ENCODE results near the gene YY1.

Gene YY1

DNA sequence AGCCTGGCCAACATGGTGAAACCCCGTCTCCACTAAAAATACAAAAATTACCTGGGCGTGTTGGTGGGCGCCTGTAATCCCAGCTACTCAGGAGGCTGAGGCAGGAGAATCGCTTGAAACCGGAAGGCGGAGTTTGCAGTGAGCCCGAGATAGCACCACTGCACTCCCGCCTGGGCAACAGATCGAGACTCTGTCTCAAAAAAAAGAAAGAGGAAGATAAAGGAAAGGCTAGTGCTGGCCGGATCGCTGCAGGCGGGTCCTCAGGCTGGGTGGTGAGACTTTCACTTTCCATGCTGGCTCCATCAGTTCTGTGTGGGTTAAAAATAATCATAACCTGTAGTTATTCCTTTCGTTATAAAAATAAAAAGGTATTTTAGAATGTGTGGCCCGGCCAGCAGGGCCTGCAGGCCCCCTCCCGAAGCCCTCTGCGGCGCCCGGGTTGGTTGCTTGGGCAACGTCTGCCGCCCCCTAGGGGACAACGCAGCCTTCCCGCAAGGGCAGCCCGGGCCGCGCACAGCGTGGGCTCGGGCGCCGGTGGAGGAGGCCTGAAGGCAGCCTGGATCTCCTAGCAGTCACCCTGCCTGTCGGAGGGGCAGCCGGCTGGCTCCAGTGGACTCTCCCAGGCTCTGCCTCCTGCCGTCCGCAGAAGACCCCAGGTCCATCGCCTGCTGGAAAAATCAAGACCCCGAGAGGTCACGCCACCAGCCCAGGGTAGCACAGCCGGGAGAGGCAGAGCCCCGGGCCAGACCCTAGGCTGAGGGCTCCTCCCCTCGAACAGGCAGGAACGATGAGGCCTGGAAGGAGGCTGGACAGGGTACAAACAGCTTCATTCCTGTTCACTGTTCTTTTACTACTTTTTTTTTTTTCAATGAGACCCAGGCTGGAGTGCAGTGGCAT is 79.2 kb downstream of the YY1 start:
- DNase-seq, result peak; percentile 37 to 56

DNA sequence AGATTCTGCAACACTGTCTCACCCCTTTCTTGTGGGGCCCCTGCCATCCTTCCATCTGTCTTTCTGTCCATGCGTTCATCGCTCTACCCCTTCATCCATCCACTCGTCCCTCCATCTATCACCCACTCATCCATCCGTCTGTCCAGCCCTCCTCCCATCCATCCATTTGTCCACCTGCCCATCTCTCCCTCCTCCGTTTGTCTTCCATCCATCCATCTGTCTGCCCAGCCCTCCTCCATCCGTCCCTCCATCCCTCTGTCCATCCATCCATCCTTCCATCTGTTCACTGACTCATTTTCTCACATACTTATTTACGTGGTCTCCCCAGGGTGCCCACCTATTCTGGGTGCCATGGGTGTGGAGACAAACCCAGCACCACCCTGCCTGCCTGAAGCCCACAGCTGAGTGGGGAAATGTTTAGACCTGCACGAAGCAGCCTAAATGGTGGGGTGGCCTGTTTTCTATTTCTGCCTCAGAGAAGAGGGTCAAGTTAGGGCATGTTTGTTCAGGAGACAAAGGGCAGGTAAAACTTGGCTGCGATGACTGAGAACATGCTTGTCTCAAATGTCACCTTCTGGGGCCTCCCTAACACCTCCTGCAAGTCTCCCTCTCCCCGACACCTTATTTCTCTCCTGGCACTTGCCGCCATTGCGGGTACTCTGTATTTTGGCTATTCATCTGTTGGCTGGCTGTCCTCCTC is 81.4 kb downstream of the YY1 start:
- DNase-seq, result no peak

DNA sequence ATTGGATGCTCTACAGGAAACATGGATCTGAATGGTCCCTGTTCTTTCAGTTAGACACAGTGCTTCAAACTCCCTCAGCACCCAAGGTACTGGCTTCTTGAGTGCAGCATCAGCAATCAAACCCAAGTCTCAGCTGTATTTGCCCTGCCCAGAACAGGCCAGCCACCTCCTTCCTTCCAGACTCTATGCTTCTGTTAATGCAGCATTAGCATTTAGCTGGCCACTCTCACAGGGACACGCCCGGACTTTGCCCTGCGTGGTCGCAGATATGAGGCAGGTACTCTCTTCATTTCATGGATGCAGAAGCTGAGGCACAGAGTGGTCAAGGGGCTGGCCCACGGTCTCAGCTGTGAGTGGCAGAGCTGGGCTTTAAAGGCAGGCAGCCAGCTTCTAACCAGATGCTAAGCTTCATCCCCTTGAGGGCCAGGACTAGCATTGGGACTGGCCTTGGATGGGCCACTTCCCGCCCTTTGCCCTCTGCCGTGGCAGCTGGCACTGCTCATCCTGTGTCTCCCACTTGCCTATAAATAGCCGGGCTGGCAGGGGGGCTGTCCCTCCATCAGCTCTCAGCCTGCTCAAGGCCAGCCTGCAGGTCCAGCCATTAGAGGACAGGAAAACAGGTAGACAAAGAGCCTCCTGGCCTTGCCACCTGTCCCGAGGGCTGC is 82.7 kb downstream of the YY1 start:
- no peak for DNase-seq

DNA sequence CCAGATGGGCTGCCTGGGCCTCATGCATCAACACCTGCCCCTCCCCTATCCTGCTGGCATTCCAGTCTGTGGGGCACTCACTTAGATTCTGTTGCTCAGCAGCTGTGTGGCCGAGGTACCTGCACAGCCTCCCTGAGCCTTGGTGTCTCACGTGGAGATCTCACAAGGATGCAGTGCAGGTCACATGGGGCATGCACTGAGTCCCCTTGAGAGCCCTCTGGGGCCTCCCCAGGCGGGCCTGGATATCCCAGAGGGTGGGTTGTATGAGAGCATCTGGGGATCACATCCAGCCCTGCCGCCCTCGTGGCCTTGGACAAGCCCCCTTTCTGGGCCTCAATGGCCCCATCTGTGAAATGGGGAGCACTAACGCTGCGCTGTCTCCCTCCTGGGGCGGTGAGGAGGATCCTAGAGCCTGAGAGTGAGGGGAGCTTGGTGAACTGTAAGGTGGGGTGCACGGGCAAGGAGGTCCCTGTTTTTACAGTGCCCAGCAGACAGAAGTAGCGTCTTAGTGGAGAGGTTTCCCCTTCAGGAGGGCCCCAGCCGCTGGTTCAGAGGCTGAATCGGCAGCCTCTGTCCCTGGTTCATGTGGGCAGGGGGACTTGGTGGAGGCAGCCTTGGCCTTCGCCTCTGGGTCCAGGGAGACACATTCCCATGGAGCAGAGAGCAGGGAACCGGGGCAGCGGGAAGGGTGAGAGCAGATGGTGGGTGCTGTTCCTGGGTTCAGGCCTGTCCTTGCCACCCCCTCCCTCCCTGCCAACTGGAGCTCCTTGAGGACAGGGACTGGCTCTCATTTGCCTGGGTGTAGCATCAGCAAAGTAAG is 83.4 kb downstream of the YY1 start:
- DNase-seq, result no peak

DNA sequence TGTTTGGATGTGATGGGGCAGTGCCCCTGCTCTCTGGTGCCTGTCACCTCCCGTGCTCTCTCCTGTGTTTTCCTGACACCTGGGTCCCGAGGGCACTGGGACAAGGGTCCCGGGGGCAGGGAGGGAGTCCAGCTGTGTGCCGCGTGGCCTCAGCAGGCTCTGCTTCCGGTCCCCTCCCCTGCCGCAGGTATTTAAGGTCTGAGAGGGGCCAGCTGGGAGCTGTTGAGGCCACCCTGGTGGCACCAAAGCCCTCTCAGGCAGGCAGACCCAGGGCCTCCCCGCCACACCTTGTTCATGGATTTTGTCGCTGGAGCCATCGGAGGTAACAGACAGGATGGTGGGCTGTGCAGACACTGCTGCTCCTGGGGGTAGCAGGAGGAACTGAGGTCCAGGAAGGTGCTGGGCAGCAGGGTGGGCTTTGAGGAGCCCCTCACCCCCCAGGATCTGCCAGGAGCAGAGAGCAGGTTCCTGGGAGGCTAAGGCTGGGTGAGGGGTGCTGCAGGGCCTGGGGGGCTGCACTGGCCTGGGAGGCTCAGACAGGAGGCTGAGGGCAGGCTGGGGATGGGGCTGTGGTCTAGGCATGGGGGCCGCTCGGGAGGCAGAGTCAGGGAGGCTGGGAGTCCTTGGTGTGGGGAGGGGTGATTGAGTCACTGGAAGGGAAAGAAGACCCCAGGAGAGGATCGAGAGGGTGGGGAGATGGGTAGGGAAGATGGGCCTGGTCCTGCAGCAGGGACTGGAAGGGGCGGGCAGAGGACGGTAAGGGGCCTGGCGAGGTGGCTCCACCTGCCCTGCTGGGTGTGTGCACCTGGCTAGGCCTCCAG is 84.4 kb downstream of the YY1 start, which contains the start of gene SLC25A47:
TSS of gene SLC25A47 (plus strand) at position 219 of the 821 bp plus-strand sequence. CDS start at position 295, 76 bp downstream.
- DNase-seq, result no peak

DNA sequence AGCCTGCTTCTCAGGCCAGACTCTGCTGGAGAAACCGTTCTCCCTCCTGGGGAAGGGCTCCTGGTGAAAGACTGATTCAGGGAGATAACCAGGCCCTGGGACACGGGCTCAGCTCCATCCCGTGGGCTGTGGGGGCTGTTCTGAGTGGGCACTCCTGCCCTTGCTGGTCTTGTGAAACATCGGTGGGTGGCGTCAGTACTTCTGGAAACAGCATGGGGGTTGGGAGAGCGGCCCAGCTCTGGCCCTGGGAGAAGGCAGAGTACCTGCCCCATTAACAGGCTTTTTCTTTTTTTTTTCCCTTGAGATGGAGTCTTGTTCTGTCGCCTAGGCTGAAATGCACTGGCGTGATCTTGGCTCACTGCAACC is 85.0 kb downstream of the YY1 start:
- DNase-seq, result no peak

DNA sequence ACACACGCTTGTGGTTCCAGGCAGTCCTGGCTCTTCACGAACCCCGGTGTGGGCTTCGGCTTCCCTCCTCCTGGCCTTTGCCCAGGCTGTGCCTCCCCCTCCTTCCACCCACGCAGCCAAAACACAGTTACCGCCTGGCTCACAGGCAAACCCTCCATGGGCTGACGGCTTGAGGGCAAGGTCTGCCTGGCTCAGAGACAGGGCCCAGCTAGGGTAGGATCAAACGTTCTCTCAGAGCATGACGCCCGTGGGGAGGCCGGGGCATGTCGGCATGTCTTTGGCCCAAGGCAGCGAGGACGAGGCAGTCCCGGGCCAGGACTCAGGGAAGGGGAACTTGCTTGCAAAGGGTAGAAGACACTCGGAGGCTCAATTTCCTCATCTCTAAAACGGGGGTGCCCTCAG is 86.3 kb downstream of the YY1 start:
- no peak for DNase-seq

DNA sequence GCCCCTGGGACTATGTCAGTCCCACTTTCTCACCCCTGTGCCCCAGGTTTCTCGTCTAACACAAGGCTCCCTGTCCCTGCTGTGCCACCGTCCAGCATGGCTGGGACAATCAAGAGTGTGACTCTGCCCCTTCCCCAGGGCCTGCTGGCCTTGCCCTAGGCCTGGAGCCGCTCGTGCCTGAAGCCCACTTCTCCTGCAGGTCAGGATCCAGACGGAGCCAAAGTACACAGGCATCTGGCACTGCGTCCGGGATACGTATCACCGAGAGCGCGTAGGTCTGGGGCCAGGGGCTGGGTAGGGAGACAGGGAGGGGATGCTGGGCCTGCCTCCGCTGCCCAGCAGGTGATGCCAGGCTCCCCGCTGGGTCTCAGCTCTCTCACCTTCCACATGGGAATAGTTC is 87.0 kb downstream of the YY1 start:
- DNase-seq, result no peak

DNA sequence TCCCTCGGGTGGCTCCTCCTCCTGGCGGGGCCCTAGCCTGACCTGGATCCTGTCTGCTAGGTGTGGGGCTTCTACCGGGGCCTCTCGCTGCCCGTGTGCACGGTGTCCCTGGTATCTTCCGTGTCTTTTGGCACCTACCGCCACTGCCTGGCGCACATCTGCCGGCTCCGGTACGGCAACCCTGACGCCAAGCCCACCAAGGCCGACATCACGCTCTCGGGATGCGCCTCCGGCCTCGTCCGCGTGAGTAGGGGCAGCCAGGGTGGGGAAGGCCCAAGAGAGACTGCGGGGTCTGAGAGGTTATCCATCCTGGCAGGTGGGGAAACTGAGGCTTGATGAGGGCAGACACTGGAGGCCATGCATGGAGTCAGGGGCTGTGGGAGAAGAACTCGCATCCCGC is 88.2 kb downstream of the YY1 start:
- DNase-seq, result no peak

DNA sequence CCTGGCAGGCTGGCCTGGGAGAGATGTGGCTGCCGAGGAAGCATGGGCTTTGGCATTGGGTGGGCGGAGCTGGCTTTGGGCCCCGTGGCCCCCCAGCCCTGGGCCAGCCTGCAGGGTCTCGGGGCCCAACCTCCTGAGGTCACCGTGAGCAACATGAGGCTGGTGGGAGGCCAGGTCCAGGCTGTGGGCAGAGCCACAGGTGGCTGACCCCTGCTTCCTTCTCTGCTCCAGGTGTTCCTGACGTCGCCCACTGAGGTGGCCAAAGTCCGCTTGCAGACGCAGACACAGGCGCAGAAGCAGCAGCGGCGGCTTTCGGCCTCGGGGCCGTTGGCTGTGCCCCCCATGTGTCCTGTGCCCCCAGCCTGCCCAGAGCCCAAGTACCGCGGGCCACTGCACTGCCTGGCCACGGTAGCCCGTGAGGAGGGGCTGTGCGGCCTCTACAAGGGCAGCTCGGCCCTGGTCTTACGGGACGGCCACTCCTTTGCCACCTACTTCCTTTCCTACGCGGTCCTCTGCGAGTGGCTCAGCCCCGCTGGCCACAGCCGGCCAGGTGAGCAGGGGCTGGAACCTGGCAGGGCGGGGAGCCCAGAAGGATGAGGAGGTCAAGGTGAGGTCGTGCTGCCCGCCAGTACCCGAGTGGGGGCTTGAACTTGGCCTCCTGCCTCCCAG is 89.7 kb downstream of the YY1 start:
- no peak for DNase-seq

DNA sequence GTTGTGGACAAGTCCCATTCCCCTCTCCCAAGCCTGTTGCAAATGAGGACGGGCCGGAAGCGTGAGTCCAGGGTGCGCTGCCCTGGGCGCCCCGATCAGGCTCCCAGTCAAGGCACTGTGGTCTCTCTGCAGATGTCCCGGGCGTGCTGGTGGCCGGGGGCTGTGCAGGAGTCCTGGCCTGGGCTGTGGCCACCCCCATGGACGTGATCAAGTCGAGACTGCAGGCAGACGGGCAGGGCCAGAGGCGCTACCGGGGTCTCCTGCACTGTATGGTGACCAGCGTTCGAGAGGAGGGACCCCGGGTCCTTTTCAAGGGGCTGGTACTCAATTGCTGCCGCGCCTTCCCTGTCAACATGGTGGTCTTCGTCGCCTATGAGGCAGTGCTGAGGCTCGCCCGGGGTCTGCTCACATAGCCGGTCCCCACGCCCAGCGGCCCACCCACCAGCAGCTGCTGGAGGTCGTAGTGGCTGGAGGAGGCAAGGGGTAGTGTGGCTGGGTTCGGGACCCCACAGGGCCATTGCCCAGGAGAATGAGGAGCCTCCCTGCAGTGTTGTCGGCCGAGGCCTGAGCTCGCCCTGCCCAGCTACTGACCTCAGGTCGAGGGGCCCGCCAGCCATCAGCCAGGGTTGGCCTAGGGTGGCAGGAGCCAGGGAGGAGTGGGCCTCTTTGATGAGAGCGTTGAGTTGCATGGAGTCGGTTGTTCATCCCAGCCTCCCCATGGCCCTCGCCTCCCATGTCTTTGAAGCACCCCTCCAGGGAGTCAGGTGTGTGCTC is 90.5 kb downstream of the YY1 start:
- no peak for DNase-seq

DNA sequence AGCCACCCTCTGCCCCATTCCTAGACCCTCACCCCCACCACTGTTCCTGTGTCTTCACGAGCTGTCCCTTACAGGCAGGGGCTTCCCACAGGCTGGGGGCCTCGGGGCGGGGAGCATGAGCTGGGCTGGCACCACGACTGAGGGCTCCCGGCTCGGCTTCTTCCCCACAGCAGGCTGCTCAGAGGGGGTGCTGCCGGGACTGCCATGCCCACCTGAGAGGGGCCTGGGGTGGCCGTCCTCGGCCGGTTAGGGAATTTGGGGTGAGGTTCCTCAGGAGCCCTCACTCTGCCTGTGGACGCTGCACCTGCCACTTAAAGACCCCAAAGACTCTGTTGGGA is 91.0 kb downstream of the YY1 start:
- no peak for DNase-seq

DNA sequence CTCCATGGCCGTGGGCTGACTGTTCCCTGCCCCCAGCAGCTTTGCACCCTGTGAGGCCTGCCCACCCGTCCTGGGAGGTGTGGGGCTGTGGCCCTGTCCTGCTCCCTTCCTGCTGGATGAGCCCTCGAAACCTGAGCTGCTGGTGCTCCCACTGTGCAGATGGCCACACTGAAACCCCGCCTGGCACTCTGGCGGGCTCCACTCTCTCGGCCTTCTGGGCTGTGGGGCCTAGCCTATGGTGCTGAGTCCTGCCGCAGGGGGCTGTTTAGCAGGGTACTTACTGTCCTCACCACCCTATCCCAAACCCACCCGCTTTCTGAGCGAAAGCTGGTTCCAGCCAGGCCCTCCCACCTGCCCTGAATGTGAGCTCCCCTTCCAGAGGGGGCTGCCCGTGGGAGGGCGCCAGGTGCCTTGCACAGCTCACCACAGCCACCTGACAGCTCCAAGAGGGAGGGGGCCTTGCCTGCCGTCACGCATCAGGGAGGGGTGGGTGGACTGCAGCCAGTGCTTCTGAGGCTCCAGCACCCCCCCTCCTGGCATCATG is 91.5 kb downstream of the YY1 start:
- no peak for DNase-seq

DNA sequence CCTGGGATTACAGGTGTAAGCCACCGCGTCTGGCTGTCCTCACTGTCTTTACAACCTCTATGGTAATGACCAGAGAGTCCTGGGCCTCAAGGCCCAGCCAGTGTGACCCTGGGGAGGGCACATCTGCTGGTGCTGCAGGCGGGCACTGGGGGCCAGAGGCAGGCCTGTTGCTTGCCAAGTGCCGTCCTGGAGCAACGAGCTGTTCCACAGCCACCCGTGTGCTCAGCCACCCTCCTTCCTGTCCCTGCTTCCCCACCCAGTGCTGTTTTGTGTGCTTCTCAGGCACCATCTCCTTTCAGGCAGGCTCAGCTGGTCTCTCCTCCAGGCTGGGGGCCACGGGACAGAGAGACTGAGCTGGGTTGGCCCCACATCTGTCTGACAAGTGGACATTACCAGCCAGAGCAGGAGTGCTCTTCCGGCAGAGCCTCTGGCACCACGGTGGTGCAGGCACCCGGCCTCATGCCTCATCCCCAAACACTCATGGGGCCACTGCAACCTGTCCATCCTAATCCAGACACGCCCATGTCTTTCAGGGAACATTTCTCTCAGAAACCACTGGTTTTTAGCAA is 93.2 kb downstream of the YY1 start:
- DNase-seq, result no peak
